Measurements from ENCODE around the gene PCSK7. TPM values are rescaled to one million over a fixed set of nuclear protein-coding genes. Genes with fewer than 3 reads are reported as not detected.

The PCSK7 gene
- total and polyA plus RNA-seq, 2 donors (not counting 3 experiments of a cell fraction or from before 2014, with no cell fraction given) = 40.8 to 72.7 TPM

GRCh38 chr11:117197516-117198456, 34.1 kb downstream of the PCSK7 start:
- TF ChIP-seq CTCF (IDR thresholded peaks at IDR 0.05; ENCODE audit: extremely low read depth in 1 of 2, insufficient read depth in 1 of 2, low read depth in 1 of 2, low read length in 2 of 2) = peak; percentile 36 to 41
- TF ChIP-seq JUN (IDR thresholded peaks at IDR 0.05; ENCODE audit: borderline replicate concordance, insufficient read depth, insufficient read length, low read depth) = no peak
- H3K36me3 ChIP-seq (ENCODE audit: control insufficient read depth in 2 of 2, extremely low read depth in 1 of 2, insufficient read depth in 2 of 2, low read length in 2 of 2) = peaks cover 0 to 3% of the 10 kb centered on the region in 2 experiments
- H2AFZ ChIP-seq (ENCODE audit: low read depth, low read length) = no peak overlapping the region
- no peaks in the 10 kb centered on the region for H3K27me3 ChIP-seq (ENCODE audit: control insufficient read depth in 2 of 2, insufficient read depth in 2 of 2, low read length in 2 of 2)
- no peaks in the 10 kb centered on the region for H3K9me1 ChIP-seq (replicated peaks; ENCODE audit: control insufficient read depth, extremely low read depth, insufficient read depth, low read length)
- H3K27ac ChIP-seq (ENCODE audit: insufficient read depth, low read depth, low read length) = no peak overlapping the region
- dilution Hi-C loops (cut with MboI; ENCODE audit: extremely low pct_ligation_motif_present, low sequenced_read_pairs) = no loop called here
- H3K4me3 ChIP-seq (replicated peaks in 1 of 3; ENCODE audit: insufficient read depth in 1 of 3, low read depth in 1 of 3, low read length in 3 of 3) = no peak overlapping the region
- CTCF ChIA-PET = interaction anchor here (1.1 to 1.3 kb wide), 3 partner anchors 16 to 29 kb away, joined by 3 to 4 read pairs (median 3); no protein-coding TSS in a partner anchor
- intact Hi-C loops (cut with micrococcal nuclease) = loop anchor here (2.0 kb wide), 1 partner anchor 19 kb away; the partner anchor contains the start of gene SIDT2
- DNase-seq (ENCODE audit: low read depth, low spot score) (no peak), FAIRE-seq (no peak)
- H3K4me2 ChIP-seq (ENCODE audit: insufficient read depth, low read length) = no peak overlapping the region
- no peaks in the 10 kb centered on the region for H4K20me1 ChIP-seq (replicated peaks; ENCODE audit: control insufficient read depth, extremely low read depth, insufficient read depth, low read length)
- no TSS peak for BruUV-seq (replicated peaks)
- peaks cover 9% of the 10 kb centered on the region for H3K4me1 ChIP-seq (ENCODE audit: control insufficient read depth, extremely low read depth, insufficient read depth, low read length)
- POLR2A ChIA-PET = no interaction called here
- no peak overlapping the region for H3K9ac ChIP-seq (replicated peaks; ENCODE audit: extremely low read depth, insufficient read depth, low read length)
- no peaks in the 10 kb centered on the region for H3K79me2 ChIP-seq (ENCODE audit: control insufficient read depth, insufficient read depth, low read length)
- H3K9me3 ChIP-seq (replicated peaks; ENCODE audit: control insufficient read depth, insufficient read depth, low read length) = no peaks in the 10 kb centered on the region

- Histone ChIP-seq H3K4me1 (ENCODE audit: control insufficient read depth, extremely low read depth, insufficient read depth, low read length) (peaks cover 9% of the 10 kb centered on the region), H2AFZ (ENCODE audit: low read depth, low read length) (no peak overlapping the region), H3K27ac (ENCODE audit: insufficient read depth, low read depth, low read length) (no peak overlapping the region), H3K36me3 (ENCODE audit: control insufficient read depth in 2 of 2, extremely low read depth in 1 of 2, insufficient read depth in 2 of 2, low read length in 2 of 2) (peaks cover 0 to 6% of the 10 kb centered on the region in 2 experiments), H4K20me1 (replicated peaks; ENCODE audit: control insufficient read depth, extremely low read depth, insufficient read depth, low read length) (no peaks in the 10 kb centered on the region), H3K9me3 (replicated peaks; ENCODE audit: control insufficient read depth, insufficient read depth, low read length) (no peaks in the 10 kb centered on the region), H3K9me1 (replicated peaks; ENCODE audit: control insufficient read depth, extremely low read depth, insufficient read depth, low read length) (no peaks in the 10 kb centered on the region), H3K27me3 (ENCODE audit: control insufficient read depth in 2 of 2, insufficient read depth in 2 of 2, low read length in 2 of 2) (no peaks in the 10 kb centered on the region), H3K9ac (replicated peaks; ENCODE audit: extremely low read depth, insufficient read depth, low read length) (no peak overlapping the region), H3K79me2 (ENCODE audit: control insufficient read depth, insufficient read depth, low read length) (no peaks in the 10 kb centered on the region), H3K4me2 (ENCODE audit: insufficient read depth, low read length) (no peak overlapping the region), H3K4me3 (replicated peaks in 1 of 3; ENCODE audit: insufficient read depth in 1 of 3, low read depth in 1 of 3, low read length in 3 of 3) (no peak overlapping the region)
- dilution Hi-C loops (cut with MboI; ENCODE audit: extremely low pct_ligation_motif_present, low sequenced_read_pairs) = no loop called here
- ChIA-PET POLR2A (no interaction called here), CTCF (interaction anchor here (1.1 kb wide), 2 partner anchors 15 to 16 kb away, joined by 3 read pairs; no protein-coding TSS in a partner anchor)
- no peak for DNase-seq (ENCODE audit: low read depth, low spot score)
- TF ChIP-seq JUN (IDR thresholded peaks at IDR 0.05; ENCODE audit: borderline replicate concordance, insufficient read depth, insufficient read length, low read depth) (no peak), EZH2 (IDR thresholded peaks at IDR 0.05; ENCODE audit: borderline replicate concordance, low read depth, low read length, severe bottlenecking) (no peak), POLR2AphosphoS5 (IDR thresholded peaks at IDR 0.05; ENCODE audit: insufficient read depth, low read depth, low read length) (no peak), GATA2 (IDR thresholded peaks at IDR 0.05; ENCODE audit: insufficient read depth, insufficient read length, low read depth, low read length) (no peak), POLR2A (IDR thresholded peaks at IDR 0.05; ENCODE audit: low read depth, low read length) (no peak), CTCF (IDR thresholded peaks at IDR 0.05; ENCODE audit: extremely low read depth in 1 of 2, insufficient read depth in 1 of 2, low read depth in 1 of 2, low read length in 2 of 2) (no peak), MYC (IDR thresholded peaks at IDR 0.05; ENCODE audit: low read depth, low read length) (no peak), FOS (IDR thresholded peaks at IDR 0.05; ENCODE audit: borderline replicate concordance, insufficient read depth, low read length) (no peak), MAX (IDR thresholded peaks at IDR 0.05; ENCODE audit: insufficient read depth, insufficient read length) (no peak)
- FAIRE-seq = no peak
- BruUV-seq (replicated peaks) = no TSS peak
- intact Hi-C loops (cut with micrococcal nuclease) = no loop called here
Measured at GRCh38 chr11:117197006-117197405, 34.9 kb downstream of the PCSK7 start.
